SJCRH30 (cell line): ENCODE measurements around the gene EYA2. TPM values are rescaled to one million over a fixed set of nuclear protein-coding genes. Genes with fewer than 3 reads are reported as not detected.

Experiments
- DNase-seq, 2 experiments: peaks; one replicate each; pipeline ENCODE4 v3.0.0-alpha.2; 2015 to 2020
- H3K27ac ChIP-seq: fragments of 250-450 bp; sonication (Bioruptor Pico); 2 replicates; pipeline ENCODE4 v1.5.1; 2020; ENCODE audit warnings: mild to moderate bottlenecking, moderate library complexity
- H3K27me3 ChIP-seq: fragments of 250-450 bp; sonication (Bioruptor Pico); 2 replicates; pipeline ENCODE4 v1.5.1; 2020; ENCODE audit warnings: mild to moderate bottlenecking, moderate library complexity
- H3K36me3 ChIP-seq: fragments of 250-450 bp; sonication (Bioruptor Pico); 2 replicates; pipeline ENCODE4 v1.5.1; 2020; ENCODE audit warnings: mild to moderate bottlenecking, moderate library complexity
- H3K4me1 ChIP-seq: fragments of 250-450 bp; sonication (Bioruptor Pico); 2 replicates; pipeline ENCODE4 v1.5.1; 2020; ENCODE audit warnings: mild to moderate bottlenecking, moderate library complexity
- H3K4me3 ChIP-seq: fragments of 250-450 bp; sonication (Bioruptor Pico); 2 replicates; pipeline ENCODE4 v1.5.1; 2020; ENCODE audit warnings: mild to moderate bottlenecking, moderate library complexity
- H3K9me3 ChIP-seq: fragments of 250-450 bp; sonication (Bioruptor Pico); replicated peaks from 2 replicates; pipeline ENCODE4 v1.5.1; 2020; ENCODE audit warnings: mild to moderate bottlenecking, moderate library complexity
- total RNA-seq: library from RNA; depleted of rRNA; stranded (reverse); fragments of >200 nt; shearing (Covaris generic); gene quantifications from 2 replicates; pipeline ENCODE4 v1.2.3, GENCODE V29; 2014

EYA2 gene
- total RNA-seq, 1 experiment from 2014 or later: 63.2 TPM

DNA sequence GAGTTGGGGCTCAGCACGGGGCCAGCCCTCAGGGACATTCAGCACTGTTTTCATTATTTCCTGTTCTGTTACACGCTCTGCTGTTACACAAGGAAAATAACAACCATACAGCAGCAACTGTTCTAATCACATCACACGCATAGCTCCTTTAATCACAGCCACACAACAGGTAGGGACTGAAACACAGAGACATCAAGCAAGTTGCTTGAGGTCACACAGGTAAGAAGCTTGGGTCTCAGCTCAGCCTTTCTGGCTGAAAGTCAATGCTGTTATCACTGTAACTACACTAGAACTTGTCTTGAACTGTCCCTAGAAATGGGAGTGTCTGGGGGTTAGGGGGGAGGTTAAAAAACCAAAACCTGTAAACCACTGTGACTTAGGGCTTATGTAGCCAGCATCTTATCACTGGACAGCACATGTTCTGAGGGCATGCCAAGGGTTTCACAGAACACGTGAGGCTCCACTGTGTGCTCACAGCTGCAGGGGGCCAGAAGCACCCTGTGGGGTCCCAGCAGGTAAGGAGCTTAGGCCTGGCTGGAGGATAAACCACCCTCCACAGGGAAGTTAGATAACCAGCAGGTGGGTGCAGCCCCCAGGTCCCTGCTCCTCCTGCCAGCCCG is 146.0 kb downstream of the EYA2 start:
- Histone ChIP-seq H3K4me1 (peaks cover 8% of the 10 kb centered on the region), H3K4me3 (no peak overlapping the region)

DNA sequence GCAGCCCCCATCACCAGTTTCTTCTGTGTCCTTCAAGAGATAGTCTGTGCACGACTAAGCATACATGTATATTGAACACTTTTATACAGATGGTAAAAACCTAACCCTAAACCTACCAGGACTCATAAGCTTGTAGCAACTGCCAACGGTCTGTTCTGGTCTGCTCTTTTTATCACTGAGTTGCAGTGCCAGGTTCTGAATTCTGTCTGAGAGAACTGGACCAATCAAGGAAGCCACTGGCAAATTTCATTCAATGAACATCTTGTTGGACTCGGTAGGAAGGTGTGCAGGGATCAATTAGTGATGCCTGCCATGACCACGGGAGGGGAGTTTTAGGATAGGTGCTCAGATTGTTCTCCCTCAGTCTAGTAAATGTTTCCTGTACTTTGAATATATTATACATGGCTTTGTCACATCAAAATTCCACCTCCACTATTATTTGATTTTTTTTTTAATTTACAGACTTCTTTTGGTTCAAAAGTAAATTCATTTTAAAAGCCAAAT is 146.8 kb downstream of the EYA2 start:
- peaks cover 23% of the 10 kb centered on the region for H3K9me3 ChIP-seq
- H3K4me1 ChIP-seq: no peaks in the 10 kb centered on the region; the same call in 1 of the 2 replicates
- H3K4me3 ChIP-seq: no peak overlapping the region
- no peak for DNase-seq
- H3K27me3 ChIP-seq: no peaks in the 10 kb centered on the region
- H3K27ac ChIP-seq: no peak overlapping the region
- H3K36me3 ChIP-seq: peaks cover 38% of the 10 kb centered on the region

More for the DNA sequence above, 146.0 kb downstream of the EYA2 start:
- no peaks in the 10 kb centered on the region for H3K27me3 ChIP-seq
- peaks cover 23% of the 10 kb centered on the region for H3K9me3 ChIP-seq
- H3K27ac ChIP-seq: no peak overlapping the region
- peaks cover 33% of the 10 kb centered on the region for H3K36me3 ChIP-seq
- no peak for DNase-seq

DNA sequence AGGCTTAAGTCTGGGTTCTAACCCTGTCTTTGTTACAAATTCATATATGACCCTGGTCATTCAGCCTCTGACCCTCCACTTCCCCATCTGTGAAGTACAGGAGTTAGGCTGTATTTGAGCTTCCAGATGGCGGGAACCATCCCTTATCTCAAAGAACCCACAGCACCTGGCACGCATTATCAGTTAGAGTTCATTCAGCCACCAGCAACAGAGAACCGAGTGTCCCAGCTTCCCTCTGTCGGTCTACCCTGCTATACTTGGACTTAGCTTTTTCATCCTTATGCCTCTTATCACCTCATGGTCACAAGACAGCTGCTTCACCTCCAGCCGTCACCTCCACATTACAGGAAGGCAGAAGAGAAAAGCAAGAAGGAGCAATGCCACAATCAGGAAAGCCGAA is 147.8 kb downstream of the EYA2 start:
- DNase-seq: no peak
- Histone ChIP-seq H3K36me3 (peaks cover 40% of the 10 kb centered on the region), H3K27ac (no peak overlapping the region), H3K27me3 (no peaks in the 10 kb centered on the region), H3K4me3 (no peak overlapping the region), H3K4me1 (no peaks in the 10 kb centered on the region), H3K9me3 (peaks cover 21% of the 10 kb centered on the region)

- Histone ChIP-seq H3K4me1 (no peaks in the 10 kb centered on the region), H3K36me3 (peaks cover 44% of the 10 kb centered on the region), H3K27ac (no peak overlapping the region), H3K4me3 (no peak overlapping the region), H3K27me3 (no peaks in the 10 kb centered on the region), H3K9me3 (peaks cover 24% of the 10 kb centered on the region)
- no peak for DNase-seq
These were observed 148.4 kb downstream of the EYA2 start for GRCh38 chr20:47043086-47043485.

GRCh38 chr20:47044938-47045337 is 150.3 kb downstream of the EYA2 start:
- H3K27me3 ChIP-seq: no peaks in the 10 kb centered on the region
- H3K27ac ChIP-seq: no peak overlapping the region
- no peaks in the 10 kb centered on the region for H3K4me1 ChIP-seq
- no peak for DNase-seq
- peaks cover 24% of the 10 kb centered on the region for H3K9me3 ChIP-seq
- no peak overlapping the region for H3K4me3 ChIP-seq
- H3K36me3 ChIP-seq: peaks cover 59% of the 10 kb centered on the region

DNA sequence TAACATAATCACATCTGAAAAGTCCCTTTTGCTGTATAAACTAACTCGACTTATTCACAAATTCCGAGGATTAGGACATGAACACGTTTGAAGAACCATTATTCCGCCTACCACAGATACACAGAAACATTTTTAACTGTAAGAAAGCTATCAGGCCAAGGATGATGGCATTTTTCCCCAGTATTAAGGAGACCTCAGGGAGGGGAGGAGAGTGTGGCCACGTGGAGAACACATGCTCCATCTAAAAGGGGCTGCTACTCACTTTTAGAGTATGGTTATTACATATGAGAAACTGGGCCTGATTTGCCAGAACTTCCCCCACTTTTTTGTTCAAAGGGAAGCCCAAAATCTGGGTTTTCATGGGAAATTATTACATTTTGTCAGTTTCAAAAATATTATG is 153.4 kb downstream of the EYA2 start:
- H3K27ac ChIP-seq: no peak overlapping the region
- H3K9me3 ChIP-seq: peaks cover 24% of the 10 kb centered on the region
- H3K4me1 ChIP-seq: no peaks in the 10 kb centered on the region
- H3K27me3 ChIP-seq: no peaks in the 10 kb centered on the region
- H3K4me3 ChIP-seq: no peak overlapping the region
- no peak for DNase-seq
- H3K36me3 ChIP-seq: peaks cover 54% of the 10 kb centered on the region

- H3K27me3 ChIP-seq: no peaks in the 10 kb centered on the region
- DNase-seq: no peak
- H3K4me3 ChIP-seq: no peak overlapping the region
- H3K9me3 ChIP-seq: peaks cover 13% of the 10 kb centered on the region
- H3K27ac ChIP-seq: no peak overlapping the region
- no peaks in the 10 kb centered on the region for H3K4me1 ChIP-seq
- peaks cover 49% of the 10 kb centered on the region for H3K36me3 ChIP-seq
These were observed 155.1 kb downstream of the EYA2 start for GRCh38 chr20:47049771-47050170.

- Histone ChIP-seq H3K4me1 (no peaks in the 10 kb centered on the region), H3K9me3 (peaks cover 4% of the 10 kb centered on the region), H3K27me3 (no peaks in the 10 kb centered on the region), H3K4me3 (no peak overlapping the region), H3K36me3 (peaks cover 40% of the 10 kb centered on the region), H3K27ac (no peak overlapping the region)
- no peak for DNase-seq
These were observed 156.4 kb downstream of the EYA2 start for GRCh38 chr20:47050996-47051395.

DNA sequence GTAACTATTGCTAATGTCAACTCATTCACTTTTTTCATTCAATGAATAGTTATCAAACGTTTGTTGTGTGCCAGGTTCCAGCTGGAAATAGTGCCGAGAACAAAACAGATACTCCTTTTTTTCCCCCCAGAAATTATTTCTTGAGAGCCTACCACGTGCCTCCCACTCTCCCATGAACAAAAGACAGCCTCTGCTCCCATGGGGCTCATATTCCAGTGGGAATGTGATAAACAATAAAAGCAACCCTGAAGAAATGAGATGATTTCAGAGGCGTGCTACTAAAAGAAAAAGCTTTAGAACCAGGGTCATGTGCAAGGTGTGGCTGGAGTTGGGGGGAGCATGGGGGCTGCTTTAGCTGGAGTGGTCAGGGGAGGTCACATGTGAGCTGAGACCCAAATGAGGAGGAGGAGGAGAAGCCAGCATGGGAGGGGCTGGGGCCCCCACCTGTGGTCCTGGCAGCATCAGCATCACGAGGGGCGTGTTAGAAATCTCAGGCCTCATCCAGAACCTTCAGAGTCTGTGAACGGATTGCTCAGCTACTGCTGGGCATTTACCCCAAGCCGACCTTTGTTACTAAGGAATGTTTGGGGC is 157.4 kb downstream of the EYA2 start:
- Histone ChIP-seq H3K9me3 (peaks cover 4% of the 10 kb centered on the region; the same call in 1 of the 2 replicates), H3K4me1 (no peaks in the 10 kb centered on the region), H3K36me3 (peaks cover 30% of the 10 kb centered on the region), H3K27ac (no peak overlapping the region), H3K4me3 (no peak overlapping the region), H3K27me3 (no peaks in the 10 kb centered on the region)
- no peak for DNase-seq

- no peaks in the 10 kb centered on the region for H3K27me3 ChIP-seq
- peaks cover 15% of the 10 kb centered on the region for H3K36me3 ChIP-seq
- H3K9me3 ChIP-seq: no peaks in the 10 kb centered on the region
- no peaks in the 10 kb centered on the region for H3K4me1 ChIP-seq
- H3K4me3 ChIP-seq: no peak overlapping the region
- no peak overlapping the region for H3K27ac ChIP-seq
- DNase-seq: no peak
These were observed 159.9 kb downstream of the EYA2 start for GRCh38 chr20:47054506-47054905.

GRCh38 chr20:47054945-47055344 is 160.3 kb downstream of the EYA2 start:
- no peaks in the 10 kb centered on the region for H3K27me3 ChIP-seq
- DNase-seq: no peak
- no peak overlapping the region for H3K4me3 ChIP-seq
- H3K9me3 ChIP-seq: no peaks in the 10 kb centered on the region
- H3K27ac ChIP-seq: no peak overlapping the region
- H3K36me3 ChIP-seq: peaks cover 11% of the 10 kb centered on the region
- no peaks in the 10 kb centered on the region for H3K4me1 ChIP-seq

GRCh38 chr20:47055699-47056369 is 161.2 kb downstream of the EYA2 start:
- no peak for DNase-seq
- H3K36me3 ChIP-seq: peaks cover 14% of the 10 kb centered on the region
- no peak overlapping the region for H3K27ac ChIP-seq
- H3K9me3 ChIP-seq: no peaks in the 10 kb centered on the region
- H3K4me1 ChIP-seq: peaks cover 1% of the 10 kb centered on the region
- no peaks in the 10 kb centered on the region for H3K27me3 ChIP-seq
- no peak overlapping the region for H3K4me3 ChIP-seq

- H3K4me1 ChIP-seq: peaks cover 17% of the 10 kb centered on the region
- no peaks in the 10 kb centered on the region for H3K27me3 ChIP-seq
- H3K36me3 ChIP-seq: peaks cover 10% of the 10 kb centered on the region
- DNase-seq: no peak
- no peak overlapping the region for H3K27ac ChIP-seq
- no peaks in the 10 kb centered on the region for H3K9me3 ChIP-seq
- H3K4me3 ChIP-seq: no peak overlapping the region
These were observed 163.0 kb downstream of the EYA2 start for GRCh38 chr20:47057661-47058060.

DNA sequence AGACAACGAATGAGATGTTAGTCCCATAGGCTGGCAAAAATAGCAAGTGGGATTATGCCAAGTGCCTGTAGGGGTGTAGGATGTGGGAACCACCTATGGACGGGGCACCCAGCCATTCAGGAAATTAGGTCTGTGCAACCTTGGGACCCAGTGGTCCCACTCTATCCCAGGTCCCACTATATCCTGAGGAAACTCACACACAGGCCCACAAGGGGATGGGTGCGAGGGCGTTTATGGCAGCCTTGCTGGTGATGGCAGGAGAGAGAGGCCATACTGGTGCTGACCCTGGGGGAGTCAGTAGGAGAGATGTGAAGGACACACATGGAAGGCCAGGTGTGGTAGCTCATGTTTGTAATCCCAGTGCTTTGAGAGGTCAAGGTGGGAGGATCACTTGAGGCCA is 163.6 kb downstream of the EYA2 start:
- H3K27me3 ChIP-seq: no peaks in the 10 kb centered on the region
- no peaks in the 10 kb centered on the region for H3K9me3 ChIP-seq
- H3K4me3 ChIP-seq: no peak overlapping the region
- H3K36me3 ChIP-seq: peaks cover 10% of the 10 kb centered on the region
- no peak overlapping the region for H3K27ac ChIP-seq
- peaks cover 23% of the 10 kb centered on the region for H3K4me1 ChIP-seq
- no peak for DNase-seq

- peaks cover 30% of the 10 kb centered on the region for H3K4me1 ChIP-seq
- no peaks in the 10 kb centered on the region for H3K27me3 ChIP-seq
- H3K9me3 ChIP-seq: no peaks in the 10 kb centered on the region
- DNase-seq: no peak
- H3K4me3 ChIP-seq: no peak overlapping the region
- H3K36me3 ChIP-seq: peaks cover 4% of the 10 kb centered on the region
- no peak overlapping the region for H3K27ac ChIP-seq
These were observed 164.9 kb downstream of the EYA2 start for GRCh38 chr20:47059536-47059935.
